DND-41 (cell line): ENCODE measurements around the gene NIM1K.

Source experiments
- CTCF ChIP-seq: IDR thresholded peaks from 2 replicates; pipeline ENCODE4 v1.5.1; 2012; ENCODE audit warnings: borderline replicate concordance, low read length, moderate library complexity, mild to moderate bottlenecking; ENCODE audit not compliant: poor library complexity, severe bottlenecking; ENCODE audit errors: extremely low read depth
- EZH2 ChIP-seq: IDR thresholded peaks from 3 replicates; pipeline ENCODE4 v1.6.1; 2012; ENCODE audit warnings: borderline replicate concordance, low read depth, mild to moderate bottlenecking, moderate library complexity, low read length, inconsistent platforms; ENCODE audit not compliant: severe bottlenecking

GRCh38 chr5:43191740-43192557 lies at the start of gene NIM1K:
- no peak for TF ChIP-seq CTCF
- TF ChIP-seq EZH2, result no peak
